Stimulated activated CD8-positive, alpha-beta memory T cell treated with anti-CD3 and anti-CD28 coated beads, Interleukin-15, amount 100 ng/mL, for 24 hours (primary cell): ENCODE measurements around the gene PCP2.
"Not testable (repeated sequence)": the region's sequence is repeated elsewhere in the genome, so short reads cannot be mapped to it uniquely, and the experiment has no call there.

Source experiments
- DNase-seq: peaks from one replicate; pipeline ENCODE4 v3.0.0-alpha.2; 2020; ENCODE audit warnings: low read depth

PCP2 gene

GRCh38 chr19:7661744-7662538 lies 28.4 kb upstream of the PCP2 start:
- no peak for DNase-seq

- no peak for DNase-seq
Observed at GRCh38 chr19:7658219-7658686, 24.7 kb upstream of the PCP2 start.

GRCh38 chr19:7657131-7657751 lies 23.7 kb upstream of the PCP2 start:
- DNase-seq = no peak

GRCh38 chr19:7655581-7655980 lies 22.1 kb upstream of the PCP2 start:
- DNase-seq = no peak

GRCh38 chr19:7654401-7654800 lies 20.9 kb upstream of the PCP2 start:
- DNase-seq = no peak

GRCh38 chr19:7652061-7652641 lies 18.6 kb upstream of the PCP2 start:
- DNase-seq = peak; percentile 88

- no peak for DNase-seq
Observed at GRCh38 chr19:7650148-7650547, 16.6 kb upstream of the PCP2 start.

- DNase-seq = no peak
Observed at GRCh38 chr19:7648265-7649014, 14.9 kb upstream of the PCP2 start.

GRCh38 chr19:7647156-7647555 lies 13.6 kb upstream of the PCP2 start:
- no peak for DNase-seq

- no peak for DNase-seq
Observed at GRCh38 chr19:7646426-7646700, 12.8 kb upstream of the PCP2 start.

GRCh38 chr19:7645656-7646425 lies 12.3 kb upstream of the PCP2 start:
- no peak for DNase-seq

GRCh38 chr19:7645163-7645562 lies 11.6 kb upstream of the PCP2 start:
- DNase-seq = no peak

- no peak for DNase-seq
Observed at GRCh38 chr19:7644550-7644877, 11.0 kb upstream of the PCP2 start.

- not testable (repeated sequence) for DNase-seq
Observed at GRCh38 chr19:7643629-7644549, 10.4 kb upstream of the PCP2 start.

GRCh38 chr19:7643031-7643415 lies 9.5 kb upstream of the PCP2 start:
- DNase-seq = no peak

GRCh38 chr19:7642295-7643030 lies 8.9 kb upstream of the PCP2 start:
- DNase-seq = no peak

- DNase-seq = no peak
Observed at GRCh38 chr19:7641290-7642276, 8.1 kb upstream of the PCP2 start.

GRCh38 chr19:7640803-7641202 lies 7.3 kb upstream of the PCP2 start:
- DNase-seq = no peak

- DNase-seq = no peak
Observed at GRCh38 chr19:7639863-7640348, 6.4 kb upstream of the PCP2 start.
